Fibroblast of villous mesenchyme (primary cell): ENCODE measurements around the gene CCBE1. TPM values are rescaled to one million over a fixed set of nuclear protein-coding genes. Genes with fewer than 3 reads are reported as not detected.

Source experiments
- DNase-seq: peaks from one replicate; pipeline ENCODE4 v3.0.0-alpha.2; 2010; ENCODE audit warnings: low read depth
- H3K4me3 ChIP-seq: 2 replicates; pipeline ENCODE4 v1.5.1; 2011; ENCODE audit warnings: low read depth, mild to moderate bottlenecking, low read length
- CTCF ChIP-seq: IDR thresholded peaks from 2 replicates; pipeline ENCODE4 v1.5.1; 2012; ENCODE audit warnings: low read depth, mild to moderate bottlenecking, low read length; ENCODE audit not compliant: insufficient read depth
- total RNA-seq: library from RNA; depleted of rRNA; stranded (reverse); fragments of >200 nt; gene quantifications from 2 replicates; pipeline ENCODE4 v1.2.3, GENCODE V29; 2012

Gene CCBE1
- total RNA-seq, 1 donor, result 10.4 TPM

- H3K4me3 ChIP-seq, result no peak overlapping the region
- no peak for DNase-seq
- TF ChIP-seq CTCF, result no peak
Measured at GRCh38 chr18:59554796-59555335, 142.4 kb downstream of the CCBE1 start.

GRCh38 chr18:59553273-59553870, 143.9 kb downstream of the CCBE1 start:
- no peak for TF ChIP-seq CTCF
- H3K4me3 ChIP-seq, result no peak overlapping the region
- peak; percentile 59 for DNase-seq

GRCh38 chr18:59551902-59552635, 145.2 kb downstream of the CCBE1 start:
- no peak for TF ChIP-seq CTCF
- no peak overlapping the region for H3K4me3 ChIP-seq
- DNase-seq, result no peak

- DNase-seq, result no peak
- no peak overlapping the region for H3K4me3 ChIP-seq
- TF ChIP-seq CTCF, result no peak
Measured at GRCh38 chr18:59550174-59550516, 147.1 kb downstream of the CCBE1 start.

- no peak overlapping the region for H3K4me3 ChIP-seq
- no peak for DNase-seq
- TF ChIP-seq CTCF, result no peak
Measured at GRCh38 chr18:59549503-59550173, 147.6 kb downstream of the CCBE1 start.

- peak; percentile 30 for TF ChIP-seq CTCF
- peak overlapping the region; percentile 7 for H3K4me3 ChIP-seq
- peak; percentile 84 for DNase-seq
Measured at GRCh38 chr18:59547581-59548182, 149.5 kb downstream of the CCBE1 start.
